ENCODE measurements around the gene FAU. TPM values are rescaled to one million over a fixed set of nuclear protein-coding genes. Genes with fewer than 3 reads are reported as not detected.

Gene FAU
- total RNA-seq, 1 experiment from 2014 or later = 1,073 TPM

- ChIA-PET POLR2A (interaction anchor here (2.1 kb wide), 1 partner anchor 10 kb away, joined by 12 read pairs; the partner anchor contains the start of genes FAU and MRPL49), RAD21 (ENCODE audit: low non-redundant PET in 1 of 2, low total read pairs in 2 of 2, uncharacterized antibody in 2 of 2, unreplicated experiment in 2 of 2) (no interaction called here), CTCF (no interaction called here)
- H3K79me2 ChIP-seq (ENCODE audit: insufficient read depth, low read length) = peaks cover 27% of the 10 kb centered on the region
- H3K36me3 ChIP-seq (ENCODE audit: control insufficient read depth in 1 of 2, insufficient read depth in 2 of 2, low read length in 2 of 2) = peaks cover 21 to 44% of the 10 kb centered on the region in 2 experiments; a peak in 3 of 4 replicates
- H4K20me1 ChIP-seq (ENCODE audit: insufficient read depth) = no peaks in the 10 kb centered on the region
- peaks cover 9 to 28% of the 10 kb centered on the region in 2 experiments; a peak in 3 of 4 replicates for H3K4me1 ChIP-seq (ENCODE audit: control insufficient read depth in 1 of 2, insufficient read depth in 2 of 2, low read length in 2 of 2)
- no peaks in the 10 kb centered on the region for H3K9me2 ChIP-seq (ENCODE audit: insufficient read depth)
- no peak for TF ChIP-seq ZFX (IDR thresholded peaks at IDR 0.05)
- no peak for TF ChIP-seq EGR1 (IDR thresholded peaks at IDR 0.05; ENCODE audit: low read depth)
- no peak for TF ChIP-seq YY1 (IDR thresholded peaks at IDR 0.05; ENCODE audit: extremely low read depth, insufficient replicate concordance, low read depth, low read length)
- TF ChIP-seq POLR2A (IDR thresholded peaks at IDR 0.05; ENCODE audit: borderline replicate concordance, extremely low read depth, insufficient read depth, insufficient read length) = no peak
- TF ChIP-seq SIN3A (IDR thresholded peaks at IDR 0.05; ENCODE audit: low read depth) = no peak
- no peak for TF ChIP-seq EZH2phosphoT487 (IDR thresholded peaks at IDR 0.05; ENCODE audit: borderline replicate concordance)
- TF ChIP-seq ZBTB33 (IDR thresholded peaks at IDR 0.05; ENCODE audit: extremely low read depth, insufficient replicate concordance, low read length) = no peak
- TF ChIP-seq ATF3 (IDR thresholded peaks at IDR 0.05) = no peak
- no peak for TF ChIP-seq SP1 (IDR thresholded peaks at IDR 0.05; ENCODE audit: low read depth)
- TF ChIP-seq FOSL1 (IDR thresholded peaks at IDR 0.05; ENCODE audit: low read depth) = no peak
- no peak for TF ChIP-seq CTCF (IDR thresholded peaks at IDR 0.05 in 2 of 3, conservative IDR thresholded peaks at IDR 0.05 in 1 of 3; ENCODE audit: borderline replicate concordance in 1 of 3, insufficient read depth in 1 of 3, low read depth in 2 of 3, low read length in 2 of 3)
- TF ChIP-seq CEBPB (IDR thresholded peaks at IDR 0.05; ENCODE audit: low read depth) = no peak
- H2AFZ ChIP-seq (ENCODE audit: low read depth, low read length, poor library complexity, severe bottlenecking) = no peak overlapping the region
- H3K9ac ChIP-seq (ENCODE audit: low read length) = no peak overlapping the region
- H3K4me2 ChIP-seq (ENCODE audit: low read length) = no peak overlapping the region
- no peaks in the 10 kb centered on the region for H3K27me3 ChIP-seq (ENCODE audit: insufficient read depth, low read length)
- DNase-seq (ENCODE audit: low read depth, low spot score) = no peak
- H3K4me3 ChIP-seq (replicated peaks in 1 of 2; ENCODE audit: low read depth in 1 of 2, low read length in 2 of 2) = no peak overlapping the region
- no peak overlapping the region for H3K27ac ChIP-seq (ENCODE audit: low read depth, low read length)
- intact Hi-C loops (cut with micrococcal nuclease) = no loop called here
- ATAC-seq = no peak
- no TSS peak for BruUV-seq (replicated peaks)
- H3K9me3 ChIP-seq (ENCODE audit: control insufficient read depth in 1 of 2, insufficient read depth in 1 of 2, low read depth in 1 of 2, low read length in 2 of 2) = no peaks in the 10 kb centered on the region
Measured at GRCh38 chr11:65131895-65132237, 9.9 kb upstream of the FAU start.

Measured in HCT116 (cell line).